Activated CD8-positive, alpha-beta memory T cell treated with anti-CD3 and anti-CD28 coated beads, Interleukin-2, amount 10 ng/mL, durations not matched to agents 7 days and 5 days (primary cell): Measurements from ENCODE around the gene LDB2. TPM values are rescaled to one million over a fixed set of nuclear protein-coding genes. Genes with fewer than 3 reads are reported as not detected.
"Not testable (repeated sequence)": the region's sequence is repeated elsewhere in the genome, so short reads cannot be mapped to it uniquely, and the experiment has no call there.

ENCODE experiments used
- ATAC-seq: fragments of 150-1000 bp; cut with Tn5 transposase; one replicate; pipeline ENCODE4 v1.10.0; 2021; ENCODE audit warnings: moderate library complexity
- CTCF ChIA-PET: fragments of 350-600 bp; sonication (Branson Sonifier 250); formaldehyde crosslinking; loops from one replicate; lab custom pipeline; 2021; ENCODE audit warnings: antibody characterized with exemption; lab: Charles Lee
- DNase-seq: peaks from one replicate; pipeline ENCODE4 v3.0.0-alpha.2; 2020
- H3K27ac Mint-ChIP-seq: one replicate; pipeline ENCODE4 v1.8.0; 2021; ENCODE audit warnings: mild to moderate bottlenecking, mixed read lengths
- H3K27me3 Mint-ChIP-seq: one replicate; pipeline ENCODE4 v1.8.0; 2021; ENCODE audit warnings: mixed read lengths
- H3K36me3 Mint-ChIP-seq: one replicate; pipeline ENCODE4 v1.8.0; 2021; ENCODE audit warnings: mild to moderate bottlenecking, mixed read lengths
- H3K4me1 Mint-ChIP-seq: one replicate; pipeline ENCODE4 v1.8.0; 2021; ENCODE audit warnings: mixed read lengths
- H3K4me3 Mint-ChIP-seq: one replicate; pipeline ENCODE4 v1.8.0; 2021; ENCODE audit warnings: mild to moderate bottlenecking, moderate library complexity, mixed read lengths
- H3K9me3 Mint-ChIP-seq: one replicate; pipeline ENCODE4 v1.8.0; 2022; ENCODE audit warnings: low read depth, mixed read lengths
- total RNA-seq, 2 experiments: library from RNA; stranded (reverse); gene quantifications; one replicate each; pipeline ENCODE4 v1.2.3, GENCODE V29; 2021

The LDB2 gene
- total RNA-seq, 2 experiments from 2014 or later: not detected

- H3K27ac Mint-ChIP-seq: no peak overlapping the region
- no peaks in the 10 kb centered on the region for H3K4me1 Mint-ChIP-seq
- CTCF ChIA-PET: no interaction called here
- no peaks in the 10 kb centered on the region for H3K9me3 Mint-ChIP-seq
- ATAC-seq: no peak
- no peak overlapping the region for H3K4me3 Mint-ChIP-seq
- no peak for DNase-seq
- H3K27me3 Mint-ChIP-seq: no peaks in the 10 kb centered on the region
- H3K36me3 Mint-ChIP-seq: no peaks in the 10 kb centered on the region
These were observed 367.5 kb downstream of the LDB2 start for GRCh38 chr4:16530688-16531635.

GRCh38 chr4:16524911-16525554, 373.4 kb downstream of the LDB2 start:
- Mint-ChIP-seq H3K36me3 (no peaks in the 10 kb centered on the region), H3K9me3 (no peaks in the 10 kb centered on the region), H3K4me1 (no peaks in the 10 kb centered on the region), H3K27ac (no peak overlapping the region), H3K27me3 (no peaks in the 10 kb centered on the region), H3K4me3 (no peak overlapping the region)
- CTCF ChIA-PET: no interaction called here
- DNase-seq: no peak
- no peak for ATAC-seq

- Mint-ChIP-seq H3K27me3 (no peaks in the 10 kb centered on the region), H3K9me3 (no peaks in the 10 kb centered on the region), H3K4me1 (no peaks in the 10 kb centered on the region), H3K4me3 (no peak overlapping the region), H3K27ac (no peak overlapping the region), H3K36me3 (no peaks in the 10 kb centered on the region)
- CTCF ChIA-PET: no interaction called here
- no peak for DNase-seq
- no peak for ATAC-seq
These were observed 374.0 kb downstream of the LDB2 start for GRCh38 chr4:16524406-16524805.

- H3K4me1 Mint-ChIP-seq, CTCF ChIA-PET, H3K36me3 Mint-ChIP-seq, H3K27ac Mint-ChIP-seq, ATAC-seq, H3K4me3 Mint-ChIP-seq, H3K27me3 Mint-ChIP-seq, H3K9me3 Mint-ChIP-seq, DNase-seq: not testable (repeated sequence)
These were observed 374.9 kb downstream of the LDB2 start for GRCh38 chr4:16523526-16523925.

GRCh38 chr4:16521156-16521915, 377.1 kb downstream of the LDB2 start:
- ATAC-seq: no peak
- CTCF ChIA-PET: no interaction called here
- H3K4me3 Mint-ChIP-seq: no peak overlapping the region
- H3K9me3 Mint-ChIP-seq: no peaks in the 10 kb centered on the region
- H3K4me1 Mint-ChIP-seq: no peaks in the 10 kb centered on the region
- H3K36me3 Mint-ChIP-seq: no peaks in the 10 kb centered on the region
- DNase-seq: no peak
- H3K27ac Mint-ChIP-seq: no peak overlapping the region
- H3K27me3 Mint-ChIP-seq: no peaks in the 10 kb centered on the region

GRCh38 chr4:16516796-16517439, 381.5 kb downstream of the LDB2 start:
- Mint-ChIP-seq H3K36me3 (no peaks in the 10 kb centered on the region), H3K27me3 (no peaks in the 10 kb centered on the region), H3K9me3 (no peaks in the 10 kb centered on the region), H3K27ac (no peak overlapping the region), H3K4me3 (no peak overlapping the region), H3K4me1 (no peaks in the 10 kb centered on the region)
- CTCF ChIA-PET: no interaction called here
- ATAC-seq (no peak), DNase-seq (no peak)

- ATAC-seq: no peak
- Mint-ChIP-seq H3K4me3 (no peak overlapping the region), H3K4me1 (no peaks in the 10 kb centered on the region), H3K36me3 (no peaks in the 10 kb centered on the region), H3K9me3 (no peaks in the 10 kb centered on the region), H3K27me3 (no peaks in the 10 kb centered on the region), H3K27ac (no peak overlapping the region)
- DNase-seq: no peak
- CTCF ChIA-PET: no interaction called here
These were observed 384.6 kb downstream of the LDB2 start for GRCh38 chr4:16513876-16514275.

- no peaks in the 10 kb centered on the region for H3K4me1 Mint-ChIP-seq
- no peak overlapping the region for H3K27ac Mint-ChIP-seq
- no peaks in the 10 kb centered on the region for H3K27me3 Mint-ChIP-seq
- CTCF ChIA-PET: no interaction called here
- DNase-seq (no peak), ATAC-seq (no peak)
- peaks cover 2% of the 10 kb centered on the region for H3K9me3 Mint-ChIP-seq
- no peaks in the 10 kb centered on the region for H3K36me3 Mint-ChIP-seq
- no peak overlapping the region for H3K4me3 Mint-ChIP-seq
These were observed 389.5 kb downstream of the LDB2 start for GRCh38 chr4:16508968-16509367.

- Mint-ChIP-seq H3K4me1 (no peaks in the 10 kb centered on the region), H3K27me3 (no peaks in the 10 kb centered on the region), H3K4me3 (no peak overlapping the region), H3K27ac (no peak overlapping the region), H3K36me3 (no peaks in the 10 kb centered on the region), H3K9me3 (peaks cover 2% of the 10 kb centered on the region)
- DNase-seq (no peak), ATAC-seq (no peak)
- CTCF ChIA-PET: no interaction called here
These were observed 392.7 kb downstream of the LDB2 start for GRCh38 chr4:16505726-16506125.

GRCh38 chr4:16505267-16505666, 393.2 kb downstream of the LDB2 start:
- Mint-ChIP-seq H3K27ac (no peak overlapping the region), H3K4me1 (no peaks in the 10 kb centered on the region), H3K4me3 (no peak overlapping the region), H3K27me3 (no peaks in the 10 kb centered on the region), H3K36me3 (no peaks in the 10 kb centered on the region), H3K9me3 (peaks cover 2% of the 10 kb centered on the region)
- ATAC-seq (no peak), DNase-seq (no peak)
- CTCF ChIA-PET: no interaction called here

- no peaks in the 10 kb centered on the region for H3K27me3 Mint-ChIP-seq
- CTCF ChIA-PET: interaction anchor here (0.8 kb wide), 1 partner anchor 9 kb away, joined by 3 read pairs; no protein-coding TSS in a partner anchor
- H3K4me3 Mint-ChIP-seq: no peak overlapping the region
- ATAC-seq (no peak), DNase-seq (no peak)
- no peaks in the 10 kb centered on the region for H3K4me1 Mint-ChIP-seq
- H3K9me3 Mint-ChIP-seq: peaks cover 2% of the 10 kb centered on the region
- H3K36me3 Mint-ChIP-seq: no peaks in the 10 kb centered on the region
- no peak overlapping the region for H3K27ac Mint-ChIP-seq
These were observed 394.9 kb downstream of the LDB2 start for GRCh38 chr4:16503421-16504100.

- no peaks in the 10 kb centered on the region for H3K36me3 Mint-ChIP-seq
- no peaks in the 10 kb centered on the region for H3K27me3 Mint-ChIP-seq
- DNase-seq: no peak
- H3K4me3 Mint-ChIP-seq: no peak overlapping the region
- H3K27ac Mint-ChIP-seq: no peak overlapping the region
- CTCF ChIA-PET: no interaction called here
- H3K4me1 Mint-ChIP-seq: no peaks in the 10 kb centered on the region
- H3K9me3 Mint-ChIP-seq: no peaks in the 10 kb centered on the region
- ATAC-seq: no peak
These were observed 399.5 kb downstream of the LDB2 start for GRCh38 chr4:16498978-16499377.

- Mint-ChIP-seq H3K9me3 (no peaks in the 10 kb centered on the region), H3K27me3 (no peaks in the 10 kb centered on the region), H3K4me1 (no peaks in the 10 kb centered on the region), H3K4me3 (no peak overlapping the region), H3K27ac (no peak overlapping the region), H3K36me3 (no peaks in the 10 kb centered on the region)
- DNase-seq: no peak
- no peak for ATAC-seq
- CTCF ChIA-PET: no interaction called here
These were observed 401.9 kb downstream of the LDB2 start for GRCh38 chr4:16496501-16496900.
